Measurements from ENCODE around the gene ATG16L2.

Gene ATG16L2

DNA sequence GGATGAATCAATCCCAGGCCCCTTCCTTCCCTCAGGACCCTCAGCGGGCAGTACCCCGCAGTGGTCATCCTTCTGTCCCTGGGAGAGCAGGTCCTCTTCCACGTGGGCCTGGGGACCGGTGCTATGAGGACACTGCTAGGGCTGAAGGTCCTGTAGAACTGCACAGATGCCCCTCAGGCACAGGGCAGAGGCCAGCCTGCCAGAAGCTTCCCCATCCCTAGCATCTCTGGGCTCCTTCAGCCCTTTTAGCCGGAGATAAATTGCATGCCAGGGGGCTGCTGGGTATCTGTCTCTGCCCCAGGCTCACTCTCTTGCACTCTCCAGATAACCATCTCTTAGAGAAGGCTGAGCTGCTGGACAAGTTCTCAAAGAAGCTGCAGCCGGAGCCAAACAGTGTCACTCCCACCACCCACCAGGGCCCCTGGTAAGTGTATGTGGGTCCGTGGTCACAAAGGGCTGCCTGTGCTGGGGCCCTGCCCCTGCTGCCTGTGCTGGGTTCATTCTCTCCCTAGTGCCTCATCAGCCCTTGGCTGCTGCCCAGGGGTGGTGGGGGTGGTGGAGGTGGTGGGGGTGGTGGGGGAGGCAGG is 2.3 kb downstream of the ATG16L2 start:
- H3K27me3 ChIP-seq, result no peaks in the 10 kb centered on the region
- H3K27ac ChIP-seq, result peak overlapping the region; percentile 45 to 100 (median 98); a peak in 21 of 22 replicates
- peaks cover 56 to 71% (median 61%) of the 10 kb centered on the region in 10 experiments for H3K4me1 ChIP-seq
- no peaks in the 10 kb centered on the region for H3K9me3 ChIP-seq (replicated peaks in 1 of 11)
- peak overlapping the region; percentile 96 to 100 (median 99) for H3K4me2 ChIP-seq
- peak overlapping the region; percentile 66 to 92 (median 80) for H3K4me3 ChIP-seq
- H3K9ac ChIP-seq, result peak overlapping the region; percentile 66 to 100 (median 97)
- H4K20me1 ChIP-seq, result peaks cover 0 to 41% (median 0%) of the 10 kb centered on the region in 11 experiments; a peak in 6 of 22 replicates
- peaks cover 37 to 59% (median 50%) of the 10 kb centered on the region in 11 experiments for H3K36me3 ChIP-seq
- TF ChIP-seq Cebpa-rat (IDR thresholded peaks at IDR 0.05), result no peak

- Histone ChIP-seq H3K9me3 (replicated peaks in 1 of 11) (no peaks in the 10 kb centered on the region), H3K4me3 (peak overlapping the region in 4 of 10 experiments; percentile 77 to 92 (median 86); a peak in 4 of 20 replicates), H3K4me2 (peak overlapping the region in 10 of 11 experiments; percentile 54 to 100 (median 99); a peak in 17 of 22 replicates), H3K9ac (peak overlapping the region in 5 of 11 experiments; percentile 21 to 100 (median 53); a peak in 5 of 22 replicates), H3K27me3 (no peaks in the 10 kb centered on the region), H3K27ac (peak overlapping the region in 7 of 11 experiments; percentile 95 to 100 (median 98); a peak in 14 of 22 replicates), H3K4me1 (peaks cover 55 to 71% (median 69%) of the 10 kb centered on the region in 10 experiments), H3K36me3 (peaks cover 37 to 62% (median 46%) of the 10 kb centered on the region in 11 experiments), H4K20me1 (peaks cover 0 to 53% (median 4%) of the 10 kb centered on the region in 11 experiments; a peak in 10 of 22 replicates)
- no peak for TF ChIP-seq Cebpa-rat (IDR thresholded peaks at IDR 0.05)
Observed at GRCh38 chr11:72817966-72818365, 3.8 kb downstream of the ATG16L2 start.

DNA sequence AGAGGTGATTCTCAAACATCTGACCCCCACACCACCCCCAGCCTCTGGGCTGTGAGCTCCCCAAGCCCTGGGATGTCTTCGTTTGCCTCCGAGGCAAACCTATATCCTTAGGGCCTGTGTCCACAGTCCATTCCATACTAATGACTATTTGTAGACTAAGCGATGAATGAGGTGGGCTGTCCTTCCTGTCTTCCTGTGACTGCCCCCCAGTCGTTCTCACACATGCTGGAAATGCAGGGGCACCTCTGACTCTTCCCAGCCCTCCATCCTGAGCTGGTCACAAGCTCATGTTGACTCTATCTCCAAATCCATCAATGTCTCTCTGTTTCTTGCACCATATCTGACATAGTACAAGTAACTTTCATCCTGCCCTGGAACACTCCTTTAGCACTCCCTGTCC is 4.8 kb downstream of the ATG16L2 start:
- H3K4me3 ChIP-seq, result peak overlapping the region in 1 of 10 experiments; percentile 43; a peak in 1 of 20 replicates
- peak overlapping the region in 5 of 11 experiments; percentile 1 to 30 (median 15); a peak in 3 of 22 replicates for H3K9ac ChIP-seq
- peaks cover 0 to 63% (median 6%) of the 10 kb centered on the region in 11 experiments; a peak in 10 of 22 replicates for H4K20me1 ChIP-seq
- peaks cover 37 to 72% (median 54%) of the 10 kb centered on the region in 11 experiments for H3K36me3 ChIP-seq
- H3K27me3 ChIP-seq, result no peaks in the 10 kb centered on the region
- peak overlapping the region in 5 of 11 experiments; percentile 96 to 100 (median 99); a peak in 9 of 22 replicates for H3K4me2 ChIP-seq
- H3K4me1 ChIP-seq, result peaks cover 62 to 81% (median 75%) of the 10 kb centered on the region in 10 experiments
- no peaks in the 10 kb centered on the region for H3K9me3 ChIP-seq (replicated peaks in 1 of 11)
- no peak for TF ChIP-seq Cebpa-rat (IDR thresholded peaks at IDR 0.05)
- H3K27ac ChIP-seq, result peak overlapping the region in 4 of 11 experiments; percentile 14 to 99 (median 64); a peak in 5 of 22 replicates

DNA sequence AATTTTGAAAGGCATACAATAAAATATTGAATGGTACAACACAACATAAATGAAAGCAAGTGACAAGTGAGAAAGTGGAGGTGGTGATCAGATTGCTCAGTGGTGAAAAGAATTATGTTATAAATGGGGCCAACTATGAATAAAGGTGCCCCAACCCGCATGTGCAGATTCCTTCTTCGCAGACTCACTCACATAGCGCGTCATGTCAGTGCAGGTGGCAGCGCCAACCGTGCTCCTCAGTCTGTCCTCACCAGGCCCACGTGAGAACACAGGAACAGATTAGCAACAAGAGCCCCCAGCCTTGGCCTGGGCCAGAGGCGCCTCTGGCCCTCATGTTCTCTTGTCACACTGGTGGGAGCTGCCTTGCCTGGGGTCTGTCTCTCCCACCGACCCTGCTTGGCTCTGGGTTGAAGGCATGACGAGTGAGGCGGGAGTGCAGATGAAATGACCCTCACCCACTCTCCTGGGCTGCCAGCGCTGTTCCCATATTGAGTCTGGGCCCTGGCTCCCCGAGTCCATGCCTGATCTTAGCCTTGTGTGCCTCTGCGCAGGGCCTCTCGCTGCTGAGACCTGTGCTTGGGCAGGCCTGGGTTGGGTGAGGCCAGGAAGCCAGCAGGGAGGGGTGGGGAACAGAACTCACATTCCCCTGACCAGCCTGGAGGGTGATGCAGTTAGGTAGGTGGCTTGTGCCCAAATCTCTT is 6.4 kb downstream of the ATG16L2 start:
- Histone ChIP-seq H3K9ac (peak overlapping the region in 10 of 11 experiments; percentile 37 to 81 (median 68); a peak in 17 of 22 replicates), H3K27ac (peak overlapping the region in 9 of 11 experiments; percentile 44 to 82 (median 71); a peak in 16 of 22 replicates), H3K27me3 (no peaks in the 10 kb centered on the region), H3K9me3 (replicated peaks in 1 of 11) (no peaks in the 10 kb centered on the region), H3K36me3 (peaks cover 37 to 88% (median 55%) of the 10 kb centered on the region in 11 experiments), H4K20me1 (peaks cover 0 to 80% (median 11%) of the 10 kb centered on the region in 11 experiments; a peak in 12 of 22 replicates), H3K4me2 (peak overlapping the region; percentile 81 to 99 (median 92); a peak in 21 of 22 replicates), H3K4me3 (peak overlapping the region in 3 of 10 experiments; percentile 50 to 62 (median 51); a peak in 3 of 20 replicates), H3K4me1 (peaks cover 68 to 97% (median 90%) of the 10 kb centered on the region in 10 experiments)
- TF ChIP-seq Cebpa-rat (IDR thresholded peaks at IDR 0.05), result no peak

- TF ChIP-seq Cebpa-rat (IDR thresholded peaks at IDR 0.05), result no peak
- no peaks in the 10 kb centered on the region for H3K27me3 ChIP-seq
- H3K36me3 ChIP-seq, result peaks cover 37 to 93% (median 59%) of the 10 kb centered on the region in 11 experiments
- peak overlapping the region in 9 of 11 experiments; percentile 44 to 82 (median 71); a peak in 17 of 22 replicates for H3K27ac ChIP-seq
- H3K4me3 ChIP-seq, result peak overlapping the region; percentile 35 to 62 (median 48); a peak in 18 of 20 replicates
- H3K9me3 ChIP-seq (replicated peaks in 1 of 11), result no peaks in the 10 kb centered on the region
- H3K9ac ChIP-seq, result peak overlapping the region; percentile 36 to 81 (median 67); a peak in 20 of 22 replicates
- H3K4me1 ChIP-seq, result peaks cover 60 to 99% (median 90%) of the 10 kb centered on the region in 10 experiments
- peak overlapping the region; percentile 81 to 99 (median 92) for H3K4me2 ChIP-seq
- H4K20me1 ChIP-seq, result peaks cover 0 to 84% (median 11%) of the 10 kb centered on the region in 11 experiments; a peak in 12 of 22 replicates
Observed at GRCh38 chr11:72821221-72821919, 7.2 kb downstream of the ATG16L2 start.

DNA sequence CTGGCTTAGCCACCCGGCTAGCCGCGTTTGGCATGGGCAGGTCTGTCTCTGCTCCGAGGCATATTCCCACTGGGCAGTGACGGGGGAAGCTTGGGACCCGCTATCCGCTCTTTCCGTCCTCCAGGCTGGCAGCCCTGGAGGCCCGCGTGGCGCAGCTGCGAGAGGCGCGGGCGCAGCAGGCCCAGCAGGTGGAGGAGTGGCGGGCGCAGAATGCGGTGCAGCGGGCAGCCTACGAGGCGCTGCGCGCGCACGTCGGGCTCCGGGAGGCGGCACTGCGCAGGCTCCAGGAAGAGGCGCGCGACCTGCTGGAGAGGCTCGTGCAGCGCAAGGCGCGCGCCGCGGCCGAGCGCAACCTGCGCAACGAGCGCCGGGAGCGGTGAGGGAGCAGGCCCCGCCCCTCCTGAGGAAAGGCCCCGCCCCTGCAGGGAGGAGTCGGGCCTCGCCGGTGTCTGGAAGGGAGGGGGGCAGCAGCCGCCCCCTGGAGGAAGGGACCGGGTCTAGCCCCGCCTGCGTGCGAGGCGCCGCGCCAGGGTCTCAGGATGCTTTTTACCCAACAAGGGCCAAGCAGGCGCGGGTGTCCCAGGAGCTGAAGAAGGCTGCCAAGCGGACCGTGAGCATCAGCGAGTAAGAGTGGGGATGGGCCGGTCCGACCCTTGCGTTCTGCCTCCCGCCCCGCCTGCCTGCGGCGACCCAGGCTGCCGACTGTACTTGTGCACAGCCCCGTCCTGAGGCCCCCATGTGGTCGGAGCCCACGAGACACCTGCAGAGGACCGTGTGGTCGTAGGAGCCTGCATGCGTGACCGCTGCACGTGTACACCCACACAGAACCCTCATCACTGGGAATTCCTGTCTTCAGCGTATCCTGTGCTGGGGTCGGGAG is 7.9 kb downstream of the ATG16L2 start:
- no peak for TF ChIP-seq Cebpa-rat (IDR thresholded peaks at IDR 0.05)
- Histone ChIP-seq H4K20me1 (peaks cover 0 to 91% (median 11%) of the 10 kb centered on the region in 11 experiments; a peak in 12 of 22 replicates), H3K9me3 (replicated peaks in 1 of 11) (no peaks in the 10 kb centered on the region), H3K4me1 (peaks cover 52 to 100% (median 91%) of the 10 kb centered on the region in 10 experiments), H3K9ac (peak overlapping the region; percentile 36 to 81 (median 67); a peak in 20 of 22 replicates), H3K27ac (peak overlapping the region in 9 of 11 experiments; percentile 44 to 82 (median 72); a peak in 17 of 22 replicates), H3K4me3 (peak overlapping the region; percentile 35 to 62 (median 48); a peak in 19 of 20 replicates), H3K36me3 (peaks cover 37 to 95% (median 65%) of the 10 kb centered on the region in 11 experiments), H3K4me2 (peak overlapping the region; percentile 81 to 99 (median 92)), H3K27me3 (no peaks in the 10 kb centered on the region)

DNA sequence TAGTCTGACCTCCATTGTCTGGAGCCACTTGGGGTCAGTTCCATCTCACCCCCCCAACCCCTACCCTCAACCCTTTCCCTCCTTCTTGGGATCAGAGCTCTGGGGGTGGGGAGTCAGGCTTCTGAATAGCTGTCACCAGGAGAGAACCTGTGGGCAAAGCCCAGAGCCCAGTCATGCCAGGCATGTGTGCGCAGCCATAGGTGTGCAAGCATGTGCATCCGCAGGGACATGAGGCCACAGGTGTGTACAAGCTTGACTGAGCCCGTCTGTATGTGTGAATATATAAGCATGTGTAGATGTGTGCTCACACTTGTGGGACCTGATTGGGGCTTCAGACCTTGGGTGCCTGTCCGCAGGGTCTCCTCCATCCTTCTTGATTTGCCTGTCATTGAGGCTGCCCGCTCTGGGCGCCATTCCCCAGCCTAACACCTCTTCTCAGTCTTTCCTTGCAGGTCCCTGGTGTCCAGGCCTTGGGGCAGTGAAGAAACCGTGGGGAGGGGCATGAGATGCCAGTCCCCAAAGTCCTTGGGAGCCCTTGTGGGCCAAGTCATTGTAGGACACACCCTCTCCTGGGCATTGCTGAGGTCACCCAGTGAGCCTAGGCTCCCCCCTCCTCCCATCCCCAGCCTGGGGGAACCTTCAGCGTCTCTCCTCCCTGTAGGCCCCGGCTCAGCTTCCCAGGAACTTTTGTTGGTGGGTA is 9.0 kb downstream of the ATG16L2 start:
- Histone ChIP-seq H3K9me3 (replicated peaks in 1 of 11) (no peaks in the 10 kb centered on the region), H3K4me3 (peak overlapping the region in 5 of 10 experiments; percentile 38 to 62 (median 47); a peak in 5 of 20 replicates), H3K4me1 (peaks cover 49 to 100% (median 91%) of the 10 kb centered on the region in 10 experiments), H3K9ac (peak overlapping the region in 8 of 11 experiments; percentile 50 to 81 (median 68); a peak in 14 of 22 replicates), H3K27me3 (no peaks in the 10 kb centered on the region), H3K27ac (peak overlapping the region in 9 of 11 experiments; percentile 11 to 79 (median 68); a peak in 16 of 22 replicates), H4K20me1 (peaks cover 0 to 92% (median 11%) of the 10 kb centered on the region in 11 experiments; a peak in 12 of 22 replicates), H3K4me2 (peak overlapping the region; percentile 81 to 99 (median 92)), H3K36me3 (peaks cover 28 to 94% (median 58%) of the 10 kb centered on the region in 11 experiments)
- TF ChIP-seq Cebpa-rat (IDR thresholded peaks at IDR 0.05), result no peak
